Endothelial cell of umbilical vein (primary cell): ENCODE measurements around the gene RAB8A.
A peak's percentile ranks its signal among the peaks of the same experiment; 100 is the strongest.

Source experiments
- CTCF ChIP-seq, 2 donors: IDR thresholded peaks; 1 replicate in 1 of 2; 2 replicates in 1 of 2; pipeline ENCODE4 v1.5.1; 2011; ENCODE audit warnings: low read length in 2 of 2, mild to moderate bottlenecking in 2 of 2, moderate library complexity in 2 of 2, control low read depth in 1 of 2, inconsistent platforms in 1 of 2, low read depth in 1 of 2; ENCODE audit not compliant: insufficient read depth in 1 of 2; ENCODE audit errors: extremely low read depth in 1 of 2
- EZH2 ChIP-seq: IDR thresholded peaks from 2 replicates; pipeline ENCODE4 v1.6.1; 2012; ENCODE audit warnings: borderline replicate concordance, low read depth, mild to moderate bottlenecking, moderate library complexity, low read length, inconsistent platforms; ENCODE audit not compliant: severe bottlenecking
- FOS ChIP-seq: IDR thresholded peaks from 2 replicates; pipeline ENCODE4 v1.6.1; 2011; ENCODE audit warnings: mild to moderate bottlenecking, low read length, moderate library complexity, borderline replicate concordance; ENCODE audit not compliant: insufficient read depth
- GATA2 ChIP-seq: IDR thresholded peaks from 2 replicates; pipeline ENCODE4 v1.7.0; 2011; ENCODE audit warnings: low read depth, mild to moderate bottlenecking, moderate library complexity, mixed read lengths, low read length; ENCODE audit not compliant: insufficient read length, insufficient read depth
- JUN ChIP-seq: IDR thresholded peaks from 2 replicates; pipeline ENCODE4 v1.6.1; 2011; ENCODE audit warnings: borderline replicate concordance, low read depth; ENCODE audit not compliant: insufficient read length, insufficient read depth
- MAX ChIP-seq: IDR thresholded peaks from 2 replicates; pipeline ENCODE4 v1.6.1; 2011; ENCODE audit not compliant: insufficient read depth, insufficient read length
- MYC ChIP-seq: IDR thresholded peaks from one replicate; pipeline ENCODE4 v1.6.1; 2011; ENCODE audit warnings: mild to moderate bottlenecking, low read depth, low read length
- POLR2A ChIP-seq: IDR thresholded peaks from 2 replicates; pipeline ENCODE4 v1.6.1; 2012; ENCODE audit warnings: low read depth, mild to moderate bottlenecking, control low read depth, low read length
- POLR2AphosphoS5 ChIP-seq: IDR thresholded peaks from 2 replicates; pipeline ENCODE4 v1.6.1; 2012; ENCODE audit warnings: low read depth, mild to moderate bottlenecking, control low read depth, low read length, moderate library complexity; ENCODE audit not compliant: insufficient read depth

GRCh38 chr19:16111909-16112752 is 442 bp downstream of the RAB8A start:
- TF ChIP-seq EZH2 (no peak), POLR2AphosphoS5 (no peak), CTCF (IDR thresholded peaks at IDR 0.05; ENCODE audit: extremely low read depth in 1 of 2, insufficient read depth in 1 of 2, low read depth in 1 of 2, low read length in 2 of 2) (no peak), JUN (no peak), GATA2 (no peak), POLR2A (peak; percentile 75), MAX (no peak), MYC (no peak), FOS (no peak)
